H1 (cell line): Measurements from ENCODE around the gene OSTC. TPM values are rescaled to one million over a fixed set of nuclear protein-coding genes. Genes with fewer than 3 reads are reported as not detected.

Experiments
- CTCF ChIA-PET: fragments of 300-600 bp; sonication (Branson Sonifier 250); formaldehyde crosslinking; loops from one replicate; lab custom pipeline; 2021; ENCODE audit not compliant: partially characterized antibody; lab: Charles Lee
- POLR2A ChIA-PET: fragments of 300-600 bp; sonication (Branson Sonifier 250); formaldehyde crosslinking; loops from one replicate; lab custom pipeline; 2021; ENCODE audit warnings: inconsistent platforms; ENCODE audit not compliant: partially characterized antibody; lab: Charles Lee
- DNase-seq, 2 experiments: peaks; one replicate each; pipeline versions ENCODE4 v3.0.0 to v3.0.0-alpha.2; 2010 to 2022; ENCODE audit warnings: low spot score in 2 of 2, low read depth in 1 of 2, mixed read lengths in 1 of 2
- FAIRE-seq: peaks from 2 replicates; lab custom pipeline; 2011; peaks lifted over from hg19 to GRCh38; lab: Jason Lieb, UNC
- H2AFZ ChIP-seq: 2 replicates; pipeline ENCODE4 v1.8.1; 2012; ENCODE audit warnings: low read length, inconsistent platforms
- H2AK5ac ChIP-seq: 2 replicates; pipeline ENCODE4 v1.6.1; 2013; ENCODE audit warnings: low read depth, low read length
- H2BK120ac ChIP-seq: replicated peaks from 2 replicates; pipeline ENCODE3; 2013; ENCODE audit warnings: low read depth, low read length, inconsistent platforms
- H2BK12ac ChIP-seq: 2 replicates; pipeline ENCODE4 v1.6.1; 2013; ENCODE audit warnings: low read depth, low read length
- H2BK15ac ChIP-seq: 2 replicates; pipeline ENCODE4 v1.6.1; 2013; ENCODE audit warnings: low read length
- H2BK20ac ChIP-seq: 2 replicates; pipeline ENCODE4 v1.6.1; 2013; ENCODE audit warnings: low read length
- H2BK5ac ChIP-seq: 2 replicates; pipeline ENCODE4 v1.6.1; 2013; ENCODE audit warnings: low read depth, low read length
- H3K14ac ChIP-seq: 2 replicates; pipeline ENCODE4 v1.6.1; 2013; ENCODE audit warnings: inconsistent platforms; ENCODE audit not compliant: insufficient read length
- H3K18ac ChIP-seq: 2 replicates; pipeline ENCODE4 v1.6.1; 2013; ENCODE audit warnings: low read length; ENCODE audit errors: extremely low read depth
- H3K23ac ChIP-seq: 2 replicates; pipeline ENCODE4 v1.6.1; 2013; ENCODE audit warnings: inconsistent platforms; ENCODE audit not compliant: insufficient read length
- H3K23me2 ChIP-seq: 2 replicates; pipeline ENCODE4 v1.6.1; 2013; ENCODE audit warnings: low read depth, low read length
- H3K27ac ChIP-seq: 2 replicates; pipeline ENCODE4 v1.6.1; 2011; ENCODE audit warnings: low read depth, low read length, inconsistent platforms
- H3K27me3 ChIP-seq, 4 experiments: replicated peaks in 1 of 4; 1 replicate in 1 of 4; 2 replicates in 3 of 4; pipeline versions ENCODE4 v1.6.1 to v1.8.1; 2011 to 2013; ENCODE audit warnings: low read length in 3 of 4, mild to moderate bottlenecking in 3 of 4, inconsistent platforms in 2 of 4, mixed read lengths in 2 of 4, moderate library complexity in 1 of 4; ENCODE audit not compliant: control insufficient read depth in 3 of 4, insufficient read depth in 3 of 4; ENCODE audit errors: extremely low read depth in 1 of 4
- H3K36me3 ChIP-seq, 4 experiments: 2 replicates each; pipeline versions ENCODE4 v1.6.1 to v1.8.1; 2011 to 2013; ENCODE audit warnings: mild to moderate bottlenecking in 4 of 4, low read length in 3 of 4, moderate library complexity in 2 of 4, control low read depth in 1 of 4, inconsistent platforms in 1 of 4; ENCODE audit not compliant: insufficient read depth in 4 of 4, control insufficient read depth in 2 of 4
- H3K4ac ChIP-seq: replicated peaks from 2 replicates; pipeline ENCODE3; 2013; ENCODE audit warnings: low read length, low read depth, mixed read lengths, inconsistent platforms; ENCODE audit not compliant: insufficient read length
- H3K4me1 ChIP-seq, 4 experiments: replicated peaks in 1 of 4; 1 replicate in 1 of 4; 2 replicates in 3 of 4; pipeline versions ENCODE4 v1.6.1 to v1.8.1; 2011 to 2013; ENCODE audit warnings: low read length in 3 of 4, inconsistent platforms in 2 of 4, mixed read lengths in 1 of 4; ENCODE audit not compliant: insufficient read depth in 4 of 4, control insufficient read depth in 3 of 4
- H3K4me2 ChIP-seq, 2 experiments: 2 replicates each; pipeline versions ENCODE4 v1.6.1 to v1.8.1; 2011 to 2013; ENCODE audit warnings: low read depth in 2 of 2, low read length in 2 of 2, control low read depth in 1 of 2, inconsistent platforms in 1 of 2, mild to moderate bottlenecking in 1 of 2; ENCODE audit not compliant: insufficient read depth in 1 of 2
- H3K4me3 ChIP-seq, 4 experiments: fragments of 200-600, 300-600 bp in 1 of 4; sonication (generic), shearing (Covaris generic), sonication (Bioruptor Twin) in 1 of 4; 2 replicates each; pipeline versions ENCODE4 v1.5.1 to v1.8.1; 2011 to 2016; ENCODE audit warnings: low read length in 4 of 4, low read depth in 3 of 4, control low read depth in 2 of 4, inconsistent platforms in 2 of 4, mild to moderate bottlenecking in 2 of 4, mixed read lengths in 1 of 4, moderate library complexity in 1 of 4; ENCODE audit not compliant: insufficient read depth in 2 of 4; ENCODE audit errors: extremely low read depth in 1 of 4
- H3K56ac ChIP-seq: replicated peaks from 2 replicates; pipeline ENCODE3; 2013; ENCODE audit warnings: low read depth, mild to moderate bottlenecking, mixed read lengths, low read length, inconsistent platforms; ENCODE audit not compliant: insufficient read length
- H3K79me1 ChIP-seq: 2 replicates; pipeline ENCODE4 v1.6.1; 2013; ENCODE audit warnings: low read depth, low read length, control low read depth
- H3K79me2 ChIP-seq, 2 experiments: 2 replicates each; pipeline versions ENCODE4 v1.6.1 to v1.8.1; 2012 to 2013; ENCODE audit warnings: low read length in 2 of 2, mild to moderate bottlenecking in 2 of 2, inconsistent platforms in 1 of 2; ENCODE audit not compliant: insufficient read depth in 2 of 2, control insufficient read depth in 1 of 2
- H3K9ac ChIP-seq, 4 experiments: replicated peaks in 1 of 4; 1 replicate in 1 of 4; 2 replicates in 3 of 4; pipeline versions ENCODE4 v1.6.1 to v1.8.1; 2011 to 2013; ENCODE audit warnings: low read depth in 3 of 4, low read length in 3 of 4, control low read depth in 2 of 4, mild to moderate bottlenecking in 2 of 4, moderate library complexity in 2 of 4, inconsistent platforms in 1 of 4; ENCODE audit errors: extremely low read depth in 1 of 4
- H3K9me3 ChIP-seq, 2 experiments: 2 replicates each; pipeline versions ENCODE4 v1.6.1 to v1.8.1; 2012 to 2013; ENCODE audit warnings: mild to moderate bottlenecking in 2 of 2, moderate library complexity in 2 of 2, control low read depth in 1 of 2, inconsistent platforms in 1 of 2, low read depth in 1 of 2, low read length in 1 of 2, mixed read lengths in 1 of 2; ENCODE audit not compliant: insufficient read depth in 2 of 2
- H4K20me1 ChIP-seq, 2 experiments: replicated peaks in 1 of 2; 2 replicates each; pipeline versions ENCODE3 to v1.8.1; 2011 to 2013; ENCODE audit warnings: inconsistent platforms in 2 of 2, low read length in 2 of 2, mild to moderate bottlenecking in 1 of 2; ENCODE audit not compliant: insufficient read depth in 2 of 2, control insufficient read depth in 1 of 2
- H4K5ac ChIP-seq: 2 replicates; pipeline ENCODE4 v1.6.1; 2013; ENCODE audit warnings: low read length, low read depth, mixed read lengths, inconsistent platforms; ENCODE audit not compliant: insufficient read length
- H4K8ac ChIP-seq: 2 replicates; pipeline ENCODE4 v1.8.0; 2013; ENCODE audit warnings: mild to moderate bottlenecking, moderate library complexity, low read length, inconsistent platforms; ENCODE audit not compliant: insufficient read depth; ENCODE audit errors: extremely low read depth
- H4K91ac ChIP-seq: replicated peaks from 2 replicates; pipeline ENCODE3; 2013; ENCODE audit warnings: low read length, mixed read lengths, inconsistent platforms; ENCODE audit not compliant: insufficient read length
- EZH2 ChIP-seq: fragments of 200-600 bp; sonication (generic); IDR thresholded peaks from 2 replicates; pipeline ENCODE4 v1.7.1; 2012; ENCODE audit warnings: low read depth, mild to moderate bottlenecking, moderate library complexity, low read length, inconsistent platforms; ENCODE audit not compliant: severe bottlenecking
- FOSL1 ChIP-seq: IDR thresholded peaks from 2 replicates; pipeline ENCODE4 v1.6.1; 2011; ENCODE audit warnings: mild to moderate bottlenecking, low read depth, low read length, moderate library complexity; ENCODE audit not compliant: insufficient read depth
- MAFK ChIP-seq: IDR thresholded peaks from 2 replicates; pipeline ENCODE4 v1.6.1; 2012; ENCODE audit warnings: low read depth, mild to moderate bottlenecking, improper control_type of control experiment, low read length
- POLR2AphosphoS5 ChIP-seq: IDR thresholded peaks from 2 replicates; pipeline ENCODE4 v1.6.1; 2011; ENCODE audit warnings: low read depth, low read length
- SIN3A ChIP-seq, 2 experiments: IDR thresholded peaks in 1 of 2; conservative IDR thresholded peaks in 1 of 2; 2 replicates each; pipeline ENCODE4 v1.6.1; 2011 to 2012; ENCODE audit warnings: low read length in 2 of 2, improper control_type of control experiment in 1 of 2, low read depth in 1 of 2, mild to moderate bottlenecking in 1 of 2
- WGBS, 2 experiments: shearing (Covaris generic) in 1 of 2; methylation state at CpG; one replicate each; pipeline versions ENCODE4 v1.1.6 to v1.1.7; 2013 to 2015; ENCODE audit warnings: low lambda C conversion rate in 2 of 2, mixed read lengths in 2 of 2, inconsistent platforms in 1 of 2, low coverage in 1 of 2, missing lambda C conversion rate in 1 of 2; ENCODE audit not compliant: insufficient replicate concordance in 2 of 2, insufficient coverage in 1 of 2, insufficient read length in 1 of 2; ENCODE audit errors: extremely low coverage in 1 of 2, missing lambda C conversion rate in 1 of 2; 5-methylcytosine and 5-hydroxymethylcytosine counted together
- long read RNA-seq, 2 experiments: library from RNA in 1 of 2; library from capped mRNA in 1 of 2; stranded (forward); transcript quantifications; one replicate each; pipeline ENCODE4 v2.0.0, GENCODE V29; 2021; ENCODE audit warnings: inconsistent platforms in 1 of 2
- polyA minus RNA-seq, 3 experiments: library from RNA; depleted of rRNA, polyadenylated mRNA; stranded (reverse); fragments of >200 nt; gene quantifications; 1 replicate in 2 of 3; 2 replicates in 1 of 3; pipeline ENCODE4 v1.2.3, GENCODE V29; 2011
- polyA plus RNA-seq, 7 experiments: library from polyadenylated mRNA; depleted of rRNA in 3 of 7; stranded (reverse) in 5 of 7; unstranded in 2 of 7; fragments of >200 nt in 5 of 7; fragments of 200-250 nt in 2 of 7; gene quantifications; 1 replicate in 5 of 7; 2 replicates in 1 of 7; 4 replicates in 1 of 7; pipeline versions ENCODE4 v1.2.1 to v1.2.3, GENCODE V29; 2011 to 2013; ENCODE audit warnings: missing spikeins in 2 of 7, mixed read lengths in 2 of 7
- total RNA-seq: library from RNA; stranded (reverse); fragmentation: NEBNext Ultra II Directional; extraction: Animal tissue kit (Norgen Biotek cat#: 25700); gene quantifications from 2 replicates; pipeline ENCODE4 v1.2.1, GENCODE V29; 2021

The OSTC gene
- 176 and 178 TPM in 2 replicates for total RNA-seq
- 95.8 and 165 TPM in 2 replicates for polyA plus RNA-seq (2011; rRNA removed)
- 148 TPM for polyA plus RNA-seq (2011; cell fraction: cytosol; rRNA removed)
- polyA plus RNA-seq (2011; cell fraction: nucleus; rRNA removed), result 34.0 TPM
- 113 to 148 TPM (median 134 TPM) in 4 replicates for polyA plus RNA-seq (2012, experiment 1 of 2)
- 120 TPM for polyA plus RNA-seq (2012, experiment 2 of 2)
- polyA plus RNA-seq (2013, experiment 1 of 2), result 276 TPM
- 352 TPM for polyA plus RNA-seq (2013, experiment 2 of 2)
- polyA minus RNA-seq (2011; rRNA and poly(A)+ RNA removed), result 110 and 111 TPM in 2 replicates
- 38.5 TPM for polyA minus RNA-seq (2011; cell fraction: cytosol; rRNA and poly(A)+ RNA removed)
- 40.7 TPM for polyA minus RNA-seq (2011; cell fraction: nucleus; rRNA and poly(A)+ RNA removed)
- long read RNA-seq, experiment 1, transcript OSTC-201 (4 exons, 1,077 nt), result major isoform, 274 of 336 reads
- long read RNA-seq, experiment 1, partial matches to known transcripts, result 55 of 336 reads
- long read RNA-seq, experiment 1, other reads (novel, unspliced or antisense), result 5 of 336 reads
- long read RNA-seq, experiment 2, transcript OSTC-201 (4 exons, 1,077 nt), result major isoform, 562 of 583 reads
- long read RNA-seq, experiment 2, transcript OSTC-205 (3 exons, 876 nt), result minor isoform, 5 of 583 reads
- long read RNA-seq, experiment 2, partial matches to known transcripts, result 1 of 583 reads
- long read RNA-seq, experiment 2, other reads (novel, unspliced or antisense), result 15 of 583 reads

- peak within 1 kb of the TSS; percentile 80 for H3K27ac ChIP-seq
- no peak within 1 kb of the TSS for H3K56ac ChIP-seq
- H2AFZ ChIP-seq, result peak within 1 kb of the TSS; percentile 98
- no peak within 1 kb of the TSS for H4K91ac ChIP-seq
- H3K9me3 ChIP-seq, result no peaks in the 10 kb centered on the region
- no peaks in the 10 kb centered on the region for H3K36me3 ChIP-seq
- no peak within 1 kb of the TSS for H2BK20ac ChIP-seq
- peak within 1 kb of the TSS; percentile 75; the same call in 1 of the 2 replicates for H4K8ac ChIP-seq
- peak within 1 kb of the TSS; percentile 20; the same call in 1 of the 2 replicates for H2BK12ac ChIP-seq
- no peak within 1 kb of the TSS for H2BK15ac ChIP-seq
- WGBS, 2 experiments, result 1% methylated on average over 45 of the region's 45 CpGs; no CpG with 5 or more reads in 1 of the 2 experiments
- peak within 1 kb of the TSS; percentile 60 to 63 for H3K4me2 ChIP-seq
- H3K23ac ChIP-seq, result no peak within 1 kb of the TSS
- no peak within 1 kb of the TSS for H2AK5ac ChIP-seq
- H3K27me3 ChIP-seq, result no peaks in the 10 kb centered on the region
- peak within 1 kb of the TSS; percentile 67 to 98 (median 89) for H3K4me3 ChIP-seq
- H3K9ac ChIP-seq, result peak within 1 kb of the TSS; percentile 57 to 95 (median 77)
- peaks cover 2% of the 10 kb centered on the region; the same call in 1 of the 2 replicates for H3K79me1 ChIP-seq
- peak; percentile 88 for FAIRE-seq
- peak within 1 kb of the TSS; percentile 54 for H2BK5ac ChIP-seq
- no peak within 1 kb of the TSS for H3K4ac ChIP-seq
- no peaks in the 10 kb centered on the region for H3K23me2 ChIP-seq
- DNase-seq, result peak; percentile 75 to 93
- ChIA-PET CTCF (interaction anchor here (0.7 to 1.3 kb wide), 5 partner anchors 13 to 812 kb away, joined by 3 to 4 read pairs (median 3); no protein-coding TSS in a partner anchor), POLR2A (interaction anchor here (0.6 to 3.7 kb wide), 17 partner anchors 8 to 359 kb away, joined by 3 to 25 read pairs (median 4); partner anchors contain the start of genes ETNPPL and RPL34)
- peak within 1 kb of the TSS; percentile 84 for H4K5ac ChIP-seq
- peaks cover 0 to 2% of the 10 kb centered on the region in 2 experiments for H4K20me1 ChIP-seq
- H2BK120ac ChIP-seq, result no peak within 1 kb of the TSS
- peaks cover 6 to 47% of the 10 kb centered on the region in 2 experiments for H3K79me2 ChIP-seq
- no peak within 1 kb of the TSS for H3K14ac ChIP-seq
- H3K4me1 ChIP-seq, result no peaks in the 10 kb centered on the region
- H3K18ac ChIP-seq, result peak within 1 kb of the TSS; percentile 66; the same call in 1 of the 2 replicates
- peak; percentile 58 to 71; a peak in 2 of 4 replicates for TF ChIP-seq SIN3A (conservative IDR thresholded peaks at IDR 0.05 in 1 of 2, IDR thresholded peaks at IDR 0.05 in 1 of 2; ENCODE audit: low read depth in 1 of 2, low read length in 2 of 2)
- no peak for TF ChIP-seq EZH2
- TF ChIP-seq MAFK, result no peak
- TF ChIP-seq POLR2AphosphoS5, result peak; percentile 79
- no peak for TF ChIP-seq FOSL1
Measured at GRCh38 chr4:108650212-108651013, at the start of gene OSTC. Gene OSTC (plus strand): TSS chr4:108650599. CDS start chr4:108650656, 57 bp downstream.
